HPDE6-E6E7 (cell line): ENCODE data around the gene SERTAD4.

ENCODE experiments used
- DNase-seq: peaks from one replicate; pipeline ENCODE4 v3.0.0; 2011; ENCODE audit warnings: missing footprints; ENCODE audit errors: extremely low spot score

Gene SERTAD4

DNA sequence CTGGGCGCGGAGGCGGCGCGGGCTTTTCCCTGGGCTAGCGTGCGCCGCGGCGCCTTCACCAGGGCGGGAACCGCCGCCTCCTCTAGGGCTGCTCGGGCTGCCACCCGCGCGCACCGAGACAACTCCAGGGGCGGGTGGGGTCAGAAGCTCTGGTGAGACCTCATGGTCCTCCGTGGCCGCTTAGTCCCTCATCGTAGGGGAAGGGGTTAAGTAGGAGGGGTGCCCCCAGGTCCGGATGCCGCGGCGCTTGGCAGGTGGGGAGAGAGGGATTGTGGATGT, 559 bp downstream of the SERTAD4 start:
- DNase-seq, result no peak

DNA sequence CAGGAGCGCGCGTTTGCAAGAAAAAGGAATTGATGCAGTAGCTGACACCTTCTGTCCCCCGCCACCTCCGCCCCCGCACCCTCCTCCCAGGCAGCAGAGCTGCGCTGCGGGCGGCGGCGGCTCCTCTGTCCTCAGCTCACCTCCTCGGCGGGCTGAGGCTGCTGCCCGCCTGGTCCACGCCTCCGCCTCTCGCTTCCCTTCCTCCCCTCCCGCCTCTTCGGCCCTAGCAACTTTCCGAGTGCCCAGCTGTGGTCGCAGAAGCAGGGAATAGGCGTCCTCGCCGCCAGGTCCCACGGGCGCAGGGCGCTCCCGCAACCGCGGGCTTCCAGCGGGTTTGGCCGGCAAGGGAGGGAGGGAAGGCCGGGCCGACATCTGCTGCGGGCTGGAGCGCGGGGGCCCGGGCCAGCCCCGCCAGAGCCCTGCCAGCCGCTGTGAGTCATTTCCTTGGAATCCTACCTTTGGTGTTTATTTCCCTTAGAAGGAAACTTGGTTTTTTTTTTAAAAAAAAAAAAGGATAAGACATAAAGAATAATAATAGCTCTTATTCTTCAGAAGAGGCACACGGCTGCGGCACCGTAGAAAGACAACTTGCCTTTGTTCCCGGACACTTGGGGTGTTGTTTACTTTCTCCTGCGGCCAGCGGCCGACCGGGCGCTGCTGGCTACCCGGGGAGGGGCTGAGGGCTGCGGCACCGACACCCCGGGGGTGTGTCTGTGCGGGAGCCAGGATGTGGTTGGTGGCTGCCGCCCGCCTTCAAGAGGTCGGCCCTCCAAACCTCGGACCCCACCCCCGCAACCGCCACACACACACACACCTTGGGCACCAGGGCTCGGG, 1.1 kb downstream of the SERTAD4 start:
- no peak for DNase-seq

DNA sequence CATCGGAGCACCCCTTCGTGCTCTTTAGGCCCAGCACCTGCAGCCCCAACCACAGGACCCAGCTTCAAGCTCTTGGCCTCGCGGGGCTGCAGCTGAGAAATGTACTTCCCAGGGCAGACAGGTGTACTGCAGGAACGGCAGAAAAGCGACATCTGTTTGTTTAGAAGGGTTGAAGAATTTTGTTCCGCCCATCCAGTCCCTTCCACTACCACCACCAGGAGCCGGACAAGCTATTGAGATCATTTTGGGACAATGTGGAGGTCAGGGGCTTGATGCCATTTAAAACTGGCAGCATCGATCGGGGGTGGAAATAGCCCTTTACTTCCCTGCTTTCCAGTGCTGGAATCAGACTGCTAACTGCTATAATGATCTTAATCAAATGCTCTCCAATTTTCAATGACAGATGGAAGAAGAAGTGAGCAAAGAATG, 1.7 kb downstream of the SERTAD4 start:
- no peak for DNase-seq

DNA sequence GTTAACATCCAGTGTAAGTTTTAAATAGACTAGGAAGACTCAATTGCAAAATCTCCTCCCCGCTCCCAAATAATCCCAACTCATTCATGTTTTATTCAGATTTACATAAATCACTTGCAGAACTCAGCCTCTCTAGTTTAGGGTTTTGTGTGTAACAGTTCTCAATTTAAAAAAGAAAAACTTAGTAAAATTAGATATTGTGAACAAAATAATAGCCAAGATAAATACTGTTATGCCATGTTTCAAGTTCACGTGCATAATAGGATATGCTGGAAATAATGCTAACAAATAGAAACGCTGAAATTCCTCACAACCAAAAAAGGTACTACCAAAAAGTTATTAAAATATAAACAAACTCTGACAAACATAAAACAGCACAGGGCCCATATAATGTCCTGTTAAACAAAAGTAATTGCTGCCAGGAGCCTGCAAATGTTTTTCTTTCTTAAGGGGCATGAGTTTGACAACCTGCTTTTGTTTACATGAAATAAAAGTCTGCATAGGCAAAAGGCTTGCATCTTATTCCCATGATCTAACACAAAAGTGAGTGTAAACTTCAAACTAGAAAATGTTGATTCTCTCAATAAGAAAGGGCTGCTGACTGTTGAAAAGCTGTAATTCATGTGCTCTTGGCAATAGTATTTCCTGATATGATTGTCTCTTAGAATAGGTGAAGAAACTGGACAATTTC, 2.9 kb downstream of the SERTAD4 start:
- DNase-seq, result no peak

DNA sequence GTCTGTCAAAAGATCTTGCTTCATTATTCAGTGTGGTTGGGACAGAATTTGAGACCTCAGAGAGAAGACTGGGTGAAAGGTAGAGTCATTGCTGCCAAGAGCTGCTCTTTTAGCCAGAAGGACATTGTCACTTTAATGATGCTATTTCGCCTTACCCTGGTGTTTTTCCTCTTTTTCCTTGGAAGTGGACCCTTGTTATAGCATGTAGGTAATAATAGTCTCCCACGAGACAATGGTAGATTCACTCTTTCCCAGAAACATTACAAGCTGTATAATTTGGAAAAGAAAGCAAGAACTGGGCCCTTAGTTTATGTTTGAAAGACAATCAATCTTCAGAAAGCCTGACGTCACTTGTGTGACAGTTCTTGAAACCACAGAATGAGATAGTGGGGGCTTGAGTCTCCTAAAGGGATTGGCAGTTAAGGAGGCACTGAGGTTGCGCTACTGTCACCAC, 3.8 kb downstream of the SERTAD4 start:
- DNase-seq, result no peak

DNA sequence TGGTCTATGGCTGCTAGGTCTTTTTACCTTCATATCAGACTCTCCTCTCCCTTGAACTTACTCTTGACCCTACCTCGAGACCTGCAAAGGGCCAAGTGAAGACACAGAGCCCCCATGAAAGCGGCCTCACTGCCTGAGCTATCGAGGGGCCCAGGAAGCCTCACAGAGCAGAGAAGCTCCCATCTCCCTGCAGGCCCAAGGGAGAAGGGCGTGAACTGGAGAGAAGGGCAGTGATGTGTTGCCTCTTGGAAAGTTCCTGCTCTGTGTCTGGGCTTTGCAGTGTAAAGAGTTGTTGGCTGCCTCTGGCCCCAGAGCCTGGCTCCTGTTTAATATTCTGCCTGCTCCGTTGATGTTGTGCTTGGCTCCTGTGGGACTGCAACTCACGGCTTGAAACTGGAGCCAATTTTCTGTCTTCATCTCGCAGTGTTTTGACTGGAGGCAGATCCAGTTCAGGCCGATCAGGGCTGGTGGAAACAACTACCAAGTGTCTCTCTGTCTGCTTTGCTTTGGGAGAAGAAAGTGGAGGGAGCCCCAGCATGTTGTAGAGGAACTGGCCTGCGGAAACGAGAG, 4.3 kb downstream of the SERTAD4 start:
- no peak for DNase-seq

DNA sequence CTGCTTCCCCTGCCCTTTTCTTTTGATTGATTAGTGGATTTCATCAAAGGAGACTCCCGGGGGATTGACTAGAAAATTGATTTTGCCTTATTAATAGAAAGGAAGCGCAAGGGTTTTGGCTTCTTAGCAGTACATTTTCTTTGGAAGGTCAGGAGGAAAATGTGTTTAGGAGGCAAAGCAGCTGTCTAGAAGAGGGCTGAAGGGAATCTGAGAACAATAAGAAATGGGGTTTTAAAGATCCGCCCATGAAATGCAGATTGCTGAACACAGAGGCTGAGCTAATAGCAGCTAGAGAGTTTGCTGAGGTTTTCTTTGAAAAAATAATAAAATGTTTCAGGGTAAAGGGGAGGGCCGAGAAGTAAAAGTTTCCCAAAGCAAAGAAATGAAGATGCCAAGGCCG, 4.9 kb downstream of the SERTAD4 start:
- no peak for DNase-seq

DNA sequence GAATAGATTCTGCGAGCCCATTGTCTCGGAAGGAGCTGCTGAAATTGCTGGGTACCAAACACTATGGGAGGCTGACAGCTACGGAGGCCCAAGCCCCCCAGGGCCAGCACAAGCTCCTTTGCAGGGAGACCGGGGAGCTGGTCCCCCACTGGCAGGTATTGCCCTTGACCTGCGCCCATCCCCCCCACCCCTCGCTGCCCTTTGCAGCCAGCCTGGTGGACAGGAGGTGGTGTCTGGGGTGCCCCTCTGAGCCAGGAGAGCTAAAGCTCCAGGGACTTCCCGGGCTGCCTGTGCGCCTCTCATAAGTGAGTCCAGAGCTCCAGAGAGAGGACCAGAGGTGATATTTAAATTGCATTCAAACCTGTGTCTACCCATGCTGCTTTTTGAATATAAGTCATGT, 5.4 kb downstream of the SERTAD4 start:
- DNase-seq, result no peak

DNA sequence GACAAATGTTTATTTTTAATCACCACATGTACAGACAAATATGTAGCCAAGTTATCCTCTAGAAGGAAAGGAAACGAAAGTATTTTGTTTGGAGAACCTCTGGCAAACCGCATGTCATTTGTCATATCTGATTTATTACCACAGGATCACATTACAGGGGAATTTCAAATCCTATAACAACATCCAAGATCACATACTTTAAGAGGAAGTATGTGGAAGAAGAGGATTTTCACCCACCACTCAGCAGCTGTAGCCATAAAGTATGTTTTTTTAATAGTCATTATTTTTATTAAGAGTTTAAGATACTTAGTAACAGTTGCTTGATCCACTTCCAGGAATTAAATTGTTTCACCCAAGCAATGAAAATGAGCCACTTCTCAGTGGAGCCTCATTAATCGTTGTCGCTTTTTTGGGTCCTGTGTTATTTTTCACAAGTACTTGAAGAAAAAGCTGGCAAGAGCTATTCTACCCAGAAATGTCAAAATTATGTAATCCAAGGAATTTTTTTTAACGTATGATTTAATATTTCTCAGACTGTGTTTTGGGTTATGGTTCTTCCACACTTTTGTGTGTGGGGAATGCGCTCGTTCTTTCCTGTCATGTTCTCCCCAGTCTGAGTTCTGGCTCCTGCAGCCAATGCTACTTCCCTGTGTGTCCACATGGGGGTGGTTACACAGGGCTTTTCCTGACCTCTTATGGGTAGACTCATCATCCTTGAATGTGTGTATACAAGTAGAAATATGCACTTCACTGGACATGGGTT, 6.9 kb downstream of the SERTAD4 start:
- no peak for DNase-seq

DNA sequence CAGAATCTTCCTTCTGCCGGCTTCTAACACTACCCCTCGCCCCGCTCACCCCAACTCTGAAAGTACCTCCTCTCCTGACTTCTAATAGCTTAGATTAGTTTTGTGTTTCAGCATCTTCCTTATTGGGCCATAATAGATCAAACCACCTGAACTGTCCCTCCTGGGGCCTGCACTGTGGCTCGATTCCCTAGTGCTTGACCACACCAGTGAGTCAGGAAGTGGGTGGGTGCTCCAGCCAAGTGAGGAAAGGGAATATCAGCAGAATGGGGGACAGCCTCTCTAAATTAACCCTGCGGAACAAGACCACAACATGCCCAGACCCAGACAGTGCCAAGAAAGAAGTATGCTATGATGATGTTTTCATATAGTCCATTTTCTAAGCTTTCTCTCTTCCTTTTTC, 8.5 kb downstream of the SERTAD4 start:
- DNase-seq, result no peak

DNA sequence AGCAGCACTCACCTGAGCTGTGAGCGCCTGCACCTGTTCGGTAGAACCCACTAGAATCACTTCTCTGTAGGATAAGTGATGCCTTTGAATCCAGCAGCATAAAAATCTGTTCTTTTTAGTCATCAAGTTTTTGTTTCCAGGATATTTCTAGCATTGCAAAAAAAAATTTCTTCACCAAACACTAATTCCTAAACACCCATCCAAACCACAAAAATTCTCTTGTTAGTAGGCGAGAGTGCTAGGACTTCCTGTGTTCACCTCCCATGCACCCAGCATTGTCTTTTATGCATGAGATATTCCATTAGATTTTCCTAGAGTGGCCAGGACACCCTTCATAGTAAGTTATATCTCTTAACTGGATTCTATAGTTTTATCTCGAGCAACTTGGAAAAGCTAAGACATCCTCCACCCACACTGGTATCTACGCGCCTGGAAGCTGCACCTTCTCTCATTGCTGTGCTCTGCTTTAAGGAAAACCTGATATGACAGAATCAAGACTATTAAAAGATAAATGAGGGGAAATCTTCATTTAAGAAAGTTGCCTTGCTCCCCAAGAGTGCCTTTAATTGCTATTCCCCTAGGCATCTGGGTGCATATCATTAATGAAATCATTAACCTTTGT, 12.3 kb downstream of the SERTAD4 start:
- no peak for DNase-seq

DNA sequence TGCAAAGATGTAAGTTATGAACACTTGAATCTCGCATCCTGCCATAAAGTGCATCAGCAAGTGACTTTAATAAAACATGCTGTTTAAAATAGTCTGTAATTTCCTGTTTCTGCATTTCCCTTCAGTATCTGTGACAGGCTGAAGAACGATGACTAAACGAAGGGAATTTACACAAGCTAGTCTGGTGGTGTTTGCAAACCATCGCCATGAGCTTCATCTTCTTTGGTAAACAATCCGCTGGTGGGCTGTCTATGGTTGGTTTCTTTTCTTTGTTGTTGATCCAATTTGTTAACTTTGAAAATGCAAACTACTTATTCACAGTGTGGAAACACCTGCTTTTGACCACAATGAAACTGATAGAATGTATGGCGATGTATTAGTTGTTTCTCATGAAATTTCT, 13.9 kb downstream of the SERTAD4 start:
- no peak for DNase-seq

DNA sequence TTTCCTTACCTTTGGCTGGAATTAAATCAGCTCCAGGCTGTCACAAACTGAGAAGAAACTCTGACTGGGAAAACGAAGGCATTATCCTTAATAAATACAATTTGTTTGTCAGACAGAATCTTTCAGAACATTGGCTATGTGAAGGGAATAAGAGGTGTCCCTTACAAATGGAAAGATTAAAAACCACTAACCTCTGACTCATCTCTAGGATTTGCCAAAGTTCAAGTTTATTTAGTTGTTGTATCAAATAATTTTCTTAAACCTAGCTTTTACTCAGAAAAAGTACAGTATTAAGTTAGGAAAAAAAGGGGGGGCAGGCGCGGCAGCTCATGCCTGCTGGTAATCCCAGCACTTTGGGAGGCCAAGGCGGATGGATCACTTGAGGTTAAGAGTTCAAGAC, 15.7 kb downstream of the SERTAD4 start:
- no peak for DNase-seq

DNA sequence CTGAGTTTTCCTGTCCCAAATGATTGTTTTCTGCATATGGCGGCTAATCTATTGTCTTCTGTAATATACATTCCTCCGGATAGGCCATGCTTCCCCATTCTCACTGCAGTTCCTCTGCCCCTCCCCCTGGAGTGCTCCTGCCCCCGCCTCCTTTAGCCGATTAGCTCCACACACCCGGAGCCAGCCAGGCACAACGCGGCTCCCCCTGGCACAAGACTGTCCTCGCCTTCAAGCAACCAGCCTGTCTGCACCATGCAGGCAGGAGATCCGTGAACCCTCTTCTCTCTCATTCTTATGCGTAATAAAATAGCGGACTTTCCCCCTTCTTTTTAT, 18.0 kb downstream of the SERTAD4 start:
- no peak for DNase-seq

DNA sequence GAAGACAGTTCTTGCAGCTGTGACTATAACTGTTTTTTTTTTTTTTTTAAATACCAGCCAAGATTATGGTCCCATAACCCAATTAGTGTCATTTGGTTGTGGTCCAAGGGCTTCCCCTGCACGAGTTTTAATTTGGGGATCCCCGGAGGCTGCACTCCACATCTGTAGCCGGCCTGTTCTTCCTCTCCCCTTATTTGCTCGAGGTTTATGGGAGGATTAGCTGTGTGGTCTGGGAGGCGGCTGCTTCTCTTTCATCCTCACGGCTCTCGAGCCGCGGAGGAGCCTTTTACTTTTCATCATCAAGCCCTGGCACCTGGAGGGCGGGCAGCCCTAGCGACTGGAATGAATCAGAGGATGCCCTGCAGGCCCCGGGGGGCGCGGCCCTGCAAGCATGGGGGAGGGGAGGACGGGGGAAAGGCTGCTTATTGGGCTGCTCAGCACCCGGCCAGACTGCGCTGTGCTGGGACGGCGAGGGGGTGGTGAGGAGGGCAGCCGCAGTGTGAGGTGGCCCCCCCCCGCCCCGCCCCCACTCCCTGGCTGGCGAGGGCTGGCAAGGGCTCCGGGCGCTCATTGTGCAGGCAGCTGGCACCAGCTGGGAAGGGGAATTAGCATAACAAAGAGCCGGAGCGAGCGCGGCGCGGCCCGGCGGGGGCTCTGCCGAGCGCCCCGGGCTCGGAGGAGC, 18.5 kb downstream of the SERTAD4 start:
- peak; percentile 48 for DNase-seq

DNA sequence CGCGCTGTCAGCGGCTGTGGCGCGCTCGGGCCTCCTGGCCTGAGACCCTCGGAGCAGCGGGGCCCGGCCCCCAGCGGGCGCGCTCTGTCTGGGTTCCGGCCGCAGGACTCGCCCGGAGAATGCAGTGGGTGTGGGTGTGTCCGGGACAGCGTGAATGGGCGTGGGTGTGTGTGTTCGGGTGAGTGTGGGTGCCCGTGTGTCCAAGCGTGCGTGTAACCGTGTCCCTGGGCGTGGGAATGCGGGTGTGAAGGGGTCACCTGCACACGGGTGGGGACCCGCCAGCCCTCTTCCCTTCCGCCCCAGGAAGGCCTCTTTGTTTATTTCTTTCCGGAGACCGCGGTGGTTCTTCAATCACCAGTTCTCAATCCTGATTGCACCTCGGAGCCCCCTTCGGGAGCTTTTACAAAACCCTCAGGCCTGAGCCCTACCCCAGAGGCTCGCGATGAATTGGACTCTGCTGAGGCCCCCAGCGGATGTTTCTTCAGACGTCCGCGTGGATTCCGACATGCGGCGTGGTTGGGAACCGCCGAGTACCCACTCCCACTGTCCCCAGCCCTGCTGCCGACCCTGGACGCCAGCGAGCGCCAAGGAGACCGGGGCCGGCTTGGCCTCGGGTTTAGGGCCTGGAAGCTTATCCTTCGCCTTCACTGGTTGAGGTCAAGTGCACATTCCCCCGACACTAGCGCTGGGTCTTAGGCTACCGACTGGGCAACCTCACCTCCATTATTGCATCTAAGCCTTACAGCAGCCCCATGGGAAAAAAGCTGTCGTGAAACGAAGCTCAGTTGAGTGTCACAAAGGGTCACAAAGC, 19.3 kb downstream of the SERTAD4 start:
- no peak for DNase-seq

DNA sequence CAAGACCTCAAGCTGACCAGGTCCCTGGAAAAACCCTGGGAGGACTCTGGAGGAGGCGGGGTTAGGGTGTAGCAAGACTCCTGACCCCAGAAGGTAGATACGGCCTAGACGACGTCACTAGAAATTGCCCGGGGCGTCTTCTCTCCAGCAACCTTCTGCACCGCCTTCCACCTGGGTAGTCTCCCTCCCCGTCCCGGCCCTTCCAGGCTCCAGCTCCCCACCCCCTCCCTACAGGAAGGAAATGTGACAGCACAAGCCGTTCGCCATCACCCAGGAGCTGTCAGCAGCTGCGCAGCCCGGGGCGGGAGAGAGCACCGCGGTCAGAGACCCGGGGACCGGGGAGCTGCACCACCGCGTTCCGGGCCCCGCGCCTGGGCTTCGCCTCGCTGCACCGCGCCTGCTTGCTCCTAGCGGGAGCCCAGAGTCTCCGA, 20.0 kb downstream of the SERTAD4 start:
- DNase-seq, result no peak

DNA sequence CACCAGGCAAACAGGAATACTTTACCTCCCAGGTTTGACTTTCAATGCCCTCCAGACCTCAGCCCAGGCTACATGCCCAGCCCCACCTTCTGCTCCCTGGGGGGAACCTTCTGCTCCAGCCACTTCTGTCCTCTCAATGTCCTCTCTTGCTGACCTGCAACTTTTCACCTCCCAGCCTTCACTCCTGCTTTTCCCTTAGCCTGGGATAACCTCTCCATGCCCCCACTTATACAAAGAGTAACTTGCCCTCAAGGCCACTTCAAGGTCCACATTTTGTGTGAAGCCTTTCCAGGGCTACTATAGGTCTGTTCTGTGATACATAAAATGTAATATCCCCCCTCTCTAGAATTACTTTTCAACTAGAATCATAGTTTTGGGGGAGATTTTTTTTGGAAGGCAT, 21.7 kb downstream of the SERTAD4 start:
- DNase-seq, result no peak

DNA sequence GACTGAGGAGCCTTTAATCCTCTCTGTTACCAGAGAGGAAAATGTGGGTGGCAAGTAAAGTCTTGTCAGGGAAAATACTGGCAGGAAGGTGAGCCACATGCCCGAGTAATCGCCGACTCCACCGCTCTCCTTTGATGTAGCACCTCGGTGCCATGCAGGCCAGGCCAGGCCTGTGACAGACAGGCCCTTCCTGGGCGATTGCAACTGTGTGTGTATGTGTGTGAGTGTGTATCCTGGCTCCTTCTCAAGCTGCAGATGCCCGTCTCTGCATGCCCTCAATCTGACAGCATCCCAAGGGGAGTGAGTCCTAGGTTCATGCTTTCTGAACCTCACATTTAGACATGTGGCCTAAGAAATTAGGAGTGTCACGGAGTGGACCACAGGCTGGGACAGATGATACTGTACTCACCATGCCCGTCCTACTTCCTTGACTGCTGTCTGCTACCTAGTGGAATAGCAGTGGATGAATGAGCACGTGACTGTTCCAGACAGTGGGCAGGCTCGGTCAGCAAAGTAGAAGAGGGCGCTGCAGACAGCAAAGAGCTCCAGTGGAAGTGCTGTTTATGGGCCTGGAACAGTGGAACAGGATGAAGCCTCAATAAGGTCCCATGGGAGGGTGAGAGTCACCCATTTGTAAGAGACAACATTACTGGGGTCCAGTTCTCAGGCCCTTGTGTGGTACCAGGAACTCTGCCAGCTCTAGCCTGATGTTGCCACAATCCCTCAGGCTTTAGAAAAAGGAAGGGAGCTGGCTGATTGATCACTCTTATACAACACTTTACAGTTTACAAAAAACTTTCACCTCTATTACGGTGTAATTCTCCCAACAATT, 25.3 kb downstream of the SERTAD4 start:
- DNase-seq, result no peak

DNA sequence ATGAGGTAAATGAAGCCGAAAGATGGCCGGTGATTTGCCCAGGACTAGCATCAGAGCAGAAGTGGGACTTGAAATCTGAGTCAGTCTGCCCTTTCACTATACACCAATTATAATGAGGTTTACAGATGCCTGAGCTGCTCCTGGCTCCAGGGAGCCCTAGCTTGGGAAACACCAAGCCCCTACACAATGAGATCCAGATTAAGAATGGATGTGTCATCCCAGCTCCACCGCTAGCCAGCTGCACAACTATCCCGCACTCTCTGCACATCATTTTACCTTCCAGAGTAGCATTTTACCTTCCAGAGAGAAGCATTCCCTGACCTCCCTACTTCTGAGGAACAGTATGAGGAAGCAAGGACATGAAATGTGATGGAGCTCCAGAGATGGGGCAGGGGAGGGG, 27.0 kb downstream of the SERTAD4 start:
- DNase-seq, result no peak
